HPDE6-E6E7 (cell line): ENCODE data around the gene MFSD6.

Experiments
- DNase-seq: peaks from one replicate; pipeline ENCODE4 v3.0.0; 2011; ENCODE audit warnings: missing footprints; ENCODE audit errors: extremely low spot score

MFSD6 gene

DNA sequence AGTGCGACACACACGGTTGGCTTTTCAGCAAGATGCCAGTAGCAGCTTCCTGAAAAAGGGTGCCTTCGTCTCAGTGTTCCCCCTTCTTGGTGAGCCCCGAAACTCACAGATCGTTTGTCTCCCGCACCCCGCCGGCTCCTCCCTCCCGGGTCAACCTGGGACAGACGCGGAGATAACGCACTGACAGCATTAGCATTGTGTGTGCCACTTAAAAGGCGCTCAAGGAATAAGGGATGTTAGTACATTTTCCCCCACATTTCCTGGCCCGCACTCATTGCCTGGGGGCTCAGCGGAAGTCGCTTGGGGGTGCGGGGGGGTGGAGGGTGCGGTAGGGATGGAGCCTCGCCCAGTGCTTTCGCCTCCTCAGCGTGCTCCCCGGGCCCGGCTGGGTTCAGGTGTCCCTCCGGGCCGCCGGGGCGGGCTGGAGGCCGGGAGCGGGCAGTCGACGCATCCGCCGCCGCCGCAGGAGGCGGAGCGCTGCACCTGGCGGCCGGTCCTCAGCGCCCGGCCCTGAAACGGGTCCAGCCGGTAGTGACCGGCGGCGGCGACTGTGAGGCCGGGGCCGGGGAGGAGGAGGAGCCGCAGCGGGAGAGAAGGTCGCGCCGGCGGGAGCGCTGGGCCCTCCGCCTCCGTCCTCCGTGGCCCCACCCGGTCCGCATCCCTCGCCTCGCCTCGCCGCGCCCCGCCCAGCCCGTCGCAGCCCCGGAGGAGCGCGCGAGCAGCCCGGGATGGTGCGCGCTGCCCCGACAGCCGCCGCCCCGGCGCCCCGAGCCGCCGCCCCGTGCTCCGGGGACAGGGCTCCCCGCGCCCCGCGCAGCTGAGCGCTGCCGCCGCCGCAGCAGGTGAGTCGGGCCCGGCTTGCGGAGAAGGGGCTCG lies at the start of gene MFSD6:
Gene MFSD6 (plus strand): TSS at position 694 of the 876 bp plus-strand sequence. CDS start 27,675 bp downstream, outside the sequence.
- peak; percentile 23 for DNase-seq

DNA sequence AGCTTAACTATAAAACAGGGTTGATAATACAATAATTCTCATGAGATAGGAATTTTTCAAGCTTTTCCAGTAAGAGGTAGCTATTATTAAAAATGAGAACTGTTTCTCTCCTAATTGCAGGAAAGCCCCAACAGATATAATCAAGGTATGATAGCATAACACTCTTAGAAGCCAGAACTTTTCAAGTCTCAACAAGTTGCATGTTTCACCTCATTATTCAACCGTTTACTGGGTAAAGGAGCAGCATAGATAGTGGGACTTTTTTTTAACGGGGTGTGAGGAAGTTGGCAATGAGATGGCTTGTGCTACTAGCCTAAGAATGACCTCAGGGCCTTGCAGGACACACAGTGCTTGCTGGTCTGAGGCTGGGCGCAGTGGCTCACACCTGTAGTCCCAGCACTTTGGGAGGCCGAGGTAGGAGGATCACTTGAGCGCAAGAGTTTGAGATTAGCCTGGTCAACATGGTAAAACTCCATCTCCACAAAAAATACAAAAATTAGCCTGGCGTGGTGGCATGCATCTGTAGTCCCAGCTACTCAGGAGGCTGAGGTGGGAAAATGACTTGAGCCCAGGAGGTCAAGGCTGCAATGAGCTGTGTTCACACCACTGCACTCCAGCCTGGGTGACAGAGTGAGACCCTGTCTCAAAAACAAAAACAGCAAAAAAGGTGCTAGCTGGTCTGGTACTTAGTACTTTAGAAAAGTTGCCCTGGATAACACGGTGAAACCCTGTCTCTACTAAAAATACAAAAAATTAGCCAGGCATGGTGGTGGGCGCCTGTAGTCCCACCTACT lies 49.3 kb upstream of the MFSD6 start:
- peak; percentile 66 for DNase-seq

DNA sequence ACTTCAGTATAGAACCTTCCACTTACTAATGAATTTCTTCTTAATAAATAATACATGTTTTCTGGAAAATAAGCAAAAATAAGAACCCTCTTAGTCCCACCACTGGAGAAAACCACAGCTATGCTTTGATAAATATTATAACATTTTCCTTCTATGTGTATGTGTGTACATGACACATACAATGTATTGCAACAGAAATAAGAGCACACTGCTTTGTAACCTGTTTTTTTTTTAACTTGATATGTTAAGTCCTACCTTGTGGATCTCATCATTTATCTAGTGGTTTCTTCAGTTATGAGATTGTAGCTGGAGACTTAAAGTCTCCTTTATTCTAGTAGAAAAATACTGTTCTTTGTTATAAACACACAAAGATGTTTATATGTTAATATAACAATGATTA lies 47.6 kb upstream of the MFSD6 start:
- DNase-seq = no peak

DNA sequence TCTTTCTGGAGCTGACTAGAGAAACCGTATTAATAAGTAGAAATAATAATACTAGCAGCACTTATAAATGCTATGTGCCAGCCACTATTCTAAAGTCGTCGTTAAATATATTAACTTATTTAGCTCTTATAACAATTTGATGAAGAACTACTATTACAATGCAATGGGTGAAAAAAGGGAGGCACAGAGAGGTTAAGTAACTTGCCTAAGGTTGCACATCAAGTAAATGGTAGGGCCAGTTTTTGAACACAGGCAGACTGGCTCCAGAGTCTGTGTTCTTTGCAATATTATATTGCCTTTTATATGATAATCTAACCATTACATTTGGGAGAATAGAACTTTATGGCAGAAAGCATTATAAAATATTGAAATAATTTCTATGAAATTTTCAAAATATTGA lies 47.2 kb upstream of the MFSD6 start:
- DNase-seq = no peak

DNA sequence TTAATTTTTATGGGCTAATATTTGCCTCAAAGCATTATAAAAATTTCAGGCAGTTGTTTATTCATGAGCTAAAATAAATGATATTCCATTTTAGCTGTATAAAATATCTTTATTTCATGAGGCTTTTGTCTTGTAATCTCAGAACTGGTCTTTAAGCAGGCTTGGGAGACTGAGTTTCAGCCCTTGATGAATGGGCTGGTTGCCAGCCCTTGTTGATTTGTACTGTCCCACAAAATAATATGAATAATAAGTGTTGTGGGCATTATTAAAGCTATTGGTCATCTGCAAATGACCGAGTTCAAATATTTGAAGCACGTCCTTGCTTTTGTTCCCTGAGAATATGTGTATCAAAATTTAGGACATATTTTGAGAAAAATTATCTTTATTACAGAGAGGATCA lies 46.6 kb upstream of the MFSD6 start:
- DNase-seq = no peak

DNA sequence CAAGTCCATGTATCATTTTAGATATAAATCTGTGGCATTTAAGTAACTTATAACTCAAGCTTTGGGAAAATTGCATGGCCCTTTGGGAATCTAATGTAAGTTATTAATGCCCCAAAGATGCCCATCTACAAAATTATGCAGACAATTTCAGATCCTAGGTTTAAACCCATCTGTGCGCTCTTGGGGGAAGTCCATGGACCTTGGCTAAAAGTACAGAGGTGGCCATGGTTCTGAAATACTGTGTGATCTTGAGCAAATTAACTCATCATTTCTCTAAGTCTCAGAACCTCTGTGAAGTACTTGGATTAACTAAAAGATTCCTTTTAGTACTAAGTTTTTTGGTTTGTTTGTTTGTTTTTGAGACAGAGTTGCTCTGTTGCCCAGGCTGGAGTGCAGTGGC lies 45.3 kb upstream of the MFSD6 start:
- DNase-seq = no peak

DNA sequence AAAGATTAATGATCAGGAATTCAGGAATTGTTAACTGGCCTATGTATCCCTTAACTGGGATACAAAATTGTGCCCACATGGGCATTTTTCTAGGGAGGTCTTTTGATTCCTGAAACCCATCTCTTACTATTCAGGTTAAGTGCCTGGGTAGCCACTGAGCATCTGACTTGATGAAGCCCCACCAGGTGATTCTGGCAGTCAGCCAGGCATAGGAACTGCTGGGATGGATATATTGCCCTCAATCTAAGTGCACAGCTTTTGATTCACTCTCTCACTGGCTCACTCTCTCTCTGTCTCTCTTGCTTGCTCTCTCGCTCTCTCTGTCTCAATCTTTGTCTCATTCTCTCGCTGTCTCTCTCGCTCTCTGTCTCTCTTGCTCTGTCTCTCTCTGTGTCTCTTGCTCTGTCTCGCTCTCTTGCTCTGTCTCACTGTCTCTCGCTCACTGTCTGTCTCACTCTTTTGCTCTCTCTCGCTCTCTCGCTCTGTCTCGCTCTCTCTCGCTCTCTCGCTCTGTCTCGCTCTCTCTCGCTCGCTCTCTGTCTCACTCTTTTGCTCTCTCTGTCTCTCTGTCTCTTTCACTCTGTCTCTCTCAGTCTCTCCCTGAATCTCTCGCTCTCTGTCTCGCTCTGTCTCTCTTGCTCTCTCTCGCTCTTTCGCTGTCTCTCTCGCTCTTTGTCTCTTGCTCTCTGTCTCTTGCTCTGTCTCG lies 42.5 kb upstream of the MFSD6 start:
- no peak for DNase-seq

DNA sequence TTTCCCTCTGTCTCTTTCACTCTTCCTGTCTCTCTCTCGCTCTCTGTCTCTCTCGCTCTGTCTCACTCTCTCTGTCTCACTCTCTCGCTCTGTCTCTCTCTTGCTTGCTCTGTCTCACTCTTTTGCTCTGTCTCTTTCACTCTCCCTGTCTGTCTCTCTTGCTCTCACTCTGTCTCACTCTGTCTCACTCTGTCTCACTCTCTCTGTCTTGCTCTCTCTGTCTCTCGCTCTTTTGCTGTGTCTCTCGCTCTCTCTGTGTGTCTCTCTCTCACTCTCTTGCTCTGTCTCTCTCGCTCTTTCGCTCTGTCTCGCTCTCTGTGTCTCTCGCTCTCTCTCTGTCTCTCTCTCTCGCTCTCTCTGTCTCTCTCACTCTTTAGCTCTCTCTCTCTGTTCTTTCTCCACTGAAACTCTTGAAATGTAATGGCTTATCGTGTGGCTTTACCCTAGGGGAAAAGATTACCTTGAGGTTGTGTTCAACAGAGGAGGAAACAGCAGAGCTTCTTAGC lies 41.9 kb upstream of the MFSD6 start:
- no peak for DNase-seq

DNA sequence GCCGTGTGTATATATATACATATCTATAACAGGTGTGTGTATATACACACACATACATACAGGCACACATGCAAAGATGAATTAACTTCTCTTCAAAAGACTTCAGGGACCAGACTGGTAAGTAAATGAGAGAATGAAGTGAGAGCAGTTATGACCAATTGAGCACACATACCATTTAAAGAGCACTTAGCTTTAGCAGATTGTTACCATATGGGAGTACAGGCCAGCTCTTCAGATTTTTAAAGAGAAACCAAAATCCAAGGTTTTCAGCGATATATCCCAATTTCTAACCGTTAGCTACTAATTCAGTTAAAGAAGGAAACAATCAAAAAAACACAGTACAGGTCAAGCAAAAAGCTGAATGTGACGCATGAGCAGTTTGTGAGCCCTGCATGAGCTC lies 41.1 kb upstream of the MFSD6 start:
- no peak for DNase-seq

DNA sequence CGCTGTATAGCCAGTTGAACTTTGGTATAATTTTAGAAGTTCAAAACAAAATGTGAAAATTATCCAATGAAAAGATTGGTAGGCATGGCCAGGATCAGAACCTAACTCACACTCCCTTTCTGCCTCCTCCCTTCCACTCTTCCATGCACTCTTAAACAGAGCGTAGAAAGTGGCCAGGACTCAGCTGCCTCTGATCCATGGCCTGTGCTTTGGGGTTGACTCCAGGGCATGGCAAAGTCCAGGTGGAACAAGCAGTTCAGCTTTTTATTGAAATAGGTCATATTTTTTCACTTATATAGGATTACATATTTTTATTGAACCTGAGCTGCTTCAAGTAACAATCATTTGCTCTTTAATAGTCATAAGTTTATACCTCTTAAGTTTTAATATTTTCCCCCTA lies 38.5 kb upstream of the MFSD6 start:
- no peak for DNase-seq

DNA sequence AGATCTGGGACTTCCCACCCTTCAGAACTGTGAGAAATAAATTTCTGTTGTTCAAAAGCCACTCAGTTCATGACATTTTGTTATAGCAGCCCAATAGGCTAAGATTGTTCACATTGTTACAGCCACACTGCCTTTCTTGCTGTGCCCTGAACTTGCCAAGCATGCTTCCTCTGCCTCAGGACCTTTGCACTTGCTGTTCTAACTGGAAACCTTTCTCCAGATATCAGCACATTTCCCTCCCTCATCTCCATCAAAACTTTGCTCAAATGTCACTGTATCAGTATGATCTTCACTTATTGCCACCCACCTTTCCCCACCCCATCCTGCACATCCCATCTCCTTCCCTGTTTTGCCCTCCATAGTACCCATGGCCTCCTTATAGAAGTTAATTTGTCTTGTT lies 32.1 kb upstream of the MFSD6 start:
- no peak for DNase-seq

DNA sequence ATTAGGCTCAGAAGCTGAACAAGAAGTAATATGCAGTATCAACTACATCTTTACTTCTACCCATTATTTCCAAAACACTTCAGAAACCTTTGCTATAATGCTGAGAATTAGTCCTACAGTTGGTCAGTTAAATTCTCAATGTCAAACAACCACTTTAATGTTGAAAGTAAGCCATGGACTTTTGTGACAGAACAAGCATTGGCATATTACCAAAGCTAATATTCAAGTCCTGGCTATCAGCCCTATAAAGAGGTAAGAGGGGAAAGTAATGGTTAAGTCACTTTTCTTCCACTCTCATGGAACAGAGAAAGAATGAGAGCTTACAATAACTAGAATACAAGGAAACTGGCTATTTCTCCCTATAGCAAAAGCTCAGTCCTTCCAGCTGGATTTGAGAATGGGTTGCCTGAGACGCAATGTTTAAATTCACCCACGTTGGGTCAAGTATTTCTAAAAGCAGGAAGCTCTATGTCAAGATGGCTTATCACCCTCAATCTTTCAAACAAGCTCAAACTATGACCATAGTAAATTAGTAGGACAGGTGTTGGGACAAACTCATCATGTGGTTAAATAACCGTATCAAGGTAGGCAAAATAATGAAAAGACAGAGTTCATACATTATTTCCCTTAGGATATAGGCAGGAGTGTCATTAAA lies 31.4 kb upstream of the MFSD6 start:
- DNase-seq = no peak

DNA sequence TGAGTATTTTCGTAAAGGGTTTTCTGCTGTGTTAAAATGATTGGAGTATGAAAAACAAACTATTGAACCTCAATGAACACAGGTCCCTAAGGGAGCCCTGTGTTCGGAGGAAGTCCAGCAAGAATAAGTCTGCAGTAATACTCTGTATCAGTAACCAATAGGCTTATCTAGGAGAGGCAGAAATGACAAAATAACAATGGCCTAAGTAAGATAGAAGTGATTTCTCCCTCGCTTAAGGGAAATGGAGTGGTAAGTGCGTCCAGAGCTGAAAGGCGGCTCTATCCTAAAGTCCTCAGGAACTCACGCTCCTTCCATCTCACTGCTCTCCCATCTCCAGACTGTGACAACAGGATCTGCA lies 29.3 kb upstream of the MFSD6 start:
- DNase-seq = no peak

DNA sequence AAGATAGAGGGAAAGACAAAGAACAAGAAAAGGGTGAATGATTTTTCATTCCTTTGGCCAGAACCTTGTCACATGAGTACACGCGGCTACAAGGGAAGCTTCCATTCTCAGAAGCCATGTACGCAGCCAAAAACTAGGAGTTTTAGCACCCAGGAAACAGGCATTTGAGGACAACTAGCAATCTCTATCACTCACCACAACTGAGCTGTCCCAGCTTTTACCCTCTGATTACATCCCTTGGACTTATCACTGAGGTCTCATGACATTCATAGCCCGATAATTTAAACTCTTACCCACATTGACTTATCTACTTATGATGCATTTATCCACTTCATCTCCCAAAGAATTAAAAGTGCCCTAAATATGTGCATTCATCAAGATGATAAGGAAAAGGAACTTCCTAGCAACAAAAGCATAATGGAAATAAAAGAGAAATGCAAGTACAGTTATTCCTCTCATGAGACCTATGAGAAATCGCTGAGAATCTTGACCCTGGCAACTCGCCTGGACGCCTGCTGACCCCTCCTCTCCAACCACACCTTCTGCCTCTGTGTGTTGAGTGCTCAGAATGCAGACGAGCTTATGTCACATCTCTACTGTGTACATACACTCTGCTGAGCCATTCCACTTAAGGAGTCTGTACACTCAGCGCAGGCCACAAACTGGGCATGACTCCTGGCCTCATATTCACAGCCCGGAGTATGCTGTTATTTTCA lies 28.7 kb upstream of the MFSD6 start:
- no peak for DNase-seq

DNA sequence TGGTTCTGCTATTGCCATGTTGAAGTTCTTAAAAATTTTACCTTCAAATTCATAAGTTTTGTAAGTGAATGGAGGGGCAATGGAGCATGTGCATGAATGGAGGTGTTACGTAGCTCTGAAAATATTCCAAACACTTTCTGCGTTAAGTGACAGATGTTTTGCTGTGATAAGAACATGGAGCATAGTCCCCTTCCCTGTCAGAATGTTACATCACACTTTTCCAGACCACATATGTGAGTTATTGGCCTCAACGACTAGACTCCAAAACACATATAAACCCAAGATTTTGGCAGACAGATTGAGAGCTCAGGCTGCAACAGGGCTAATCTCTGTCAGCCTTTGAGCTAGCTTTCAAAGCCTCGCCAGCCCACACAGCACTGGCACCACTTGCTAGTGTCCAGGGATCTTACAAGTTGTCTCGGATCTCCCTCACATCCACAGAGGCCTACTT lies 27.2 kb upstream of the MFSD6 start:
- no peak for DNase-seq

DNA sequence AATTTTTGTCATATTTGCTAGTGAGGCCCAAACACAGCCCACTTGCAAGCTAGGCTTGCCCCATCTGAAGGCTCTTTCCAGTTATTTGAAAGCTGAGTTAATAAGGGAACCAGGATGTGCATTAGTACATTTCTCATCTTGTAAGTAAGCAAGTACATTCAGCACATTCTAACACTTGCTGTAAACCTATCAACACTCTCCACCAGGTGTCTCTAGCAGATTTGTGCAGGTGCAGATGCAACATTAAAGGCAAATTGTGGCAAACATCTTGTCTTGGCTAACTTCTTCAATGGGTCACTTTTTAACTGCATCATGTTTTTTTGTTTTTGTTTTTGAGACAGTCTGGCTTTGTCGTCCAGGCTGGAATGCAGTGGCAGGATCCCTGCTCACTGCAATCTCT lies 25.3 kb upstream of the MFSD6 start:
- peak; percentile 69 for DNase-seq

DNA sequence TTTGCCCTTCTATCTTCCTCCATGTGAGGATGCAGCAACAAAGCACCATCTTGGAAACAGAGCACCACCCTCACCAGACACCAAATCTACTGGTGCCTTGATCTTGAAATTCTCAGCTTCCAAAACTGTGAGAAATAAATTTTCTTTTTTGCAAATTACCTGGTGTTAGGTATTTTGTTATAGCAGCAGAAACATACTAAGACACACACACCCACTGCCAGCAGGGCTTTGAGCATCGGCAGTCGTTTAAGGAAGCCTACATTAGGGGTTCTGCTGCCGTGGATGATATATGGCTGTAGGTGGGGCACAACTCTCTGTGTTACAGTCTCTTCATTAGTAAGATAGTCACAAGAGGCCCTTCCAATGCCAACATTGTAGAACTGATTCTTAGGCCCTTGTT lies 20.7 kb upstream of the MFSD6 start:
- DNase-seq = no peak

DNA sequence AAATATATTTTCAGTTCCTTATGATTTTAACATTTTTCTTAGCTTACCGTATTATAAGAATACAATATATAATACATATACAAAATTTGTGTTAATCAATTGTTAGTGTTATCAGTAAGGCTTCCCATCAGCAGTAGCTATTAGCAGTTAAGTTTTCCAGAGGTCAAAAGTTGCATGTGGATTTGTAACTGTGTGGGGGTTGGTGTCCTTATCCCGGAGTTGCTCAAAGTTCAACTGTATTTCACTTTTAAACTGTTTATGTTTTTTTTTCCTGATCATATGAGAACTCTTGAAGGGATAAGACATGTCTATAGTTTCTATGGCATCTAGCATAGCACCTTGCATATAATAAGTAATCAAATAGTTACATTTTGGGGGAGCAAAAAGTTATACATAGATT lies 11.9 kb upstream of the MFSD6 start:
- DNase-seq = no peak

DNA sequence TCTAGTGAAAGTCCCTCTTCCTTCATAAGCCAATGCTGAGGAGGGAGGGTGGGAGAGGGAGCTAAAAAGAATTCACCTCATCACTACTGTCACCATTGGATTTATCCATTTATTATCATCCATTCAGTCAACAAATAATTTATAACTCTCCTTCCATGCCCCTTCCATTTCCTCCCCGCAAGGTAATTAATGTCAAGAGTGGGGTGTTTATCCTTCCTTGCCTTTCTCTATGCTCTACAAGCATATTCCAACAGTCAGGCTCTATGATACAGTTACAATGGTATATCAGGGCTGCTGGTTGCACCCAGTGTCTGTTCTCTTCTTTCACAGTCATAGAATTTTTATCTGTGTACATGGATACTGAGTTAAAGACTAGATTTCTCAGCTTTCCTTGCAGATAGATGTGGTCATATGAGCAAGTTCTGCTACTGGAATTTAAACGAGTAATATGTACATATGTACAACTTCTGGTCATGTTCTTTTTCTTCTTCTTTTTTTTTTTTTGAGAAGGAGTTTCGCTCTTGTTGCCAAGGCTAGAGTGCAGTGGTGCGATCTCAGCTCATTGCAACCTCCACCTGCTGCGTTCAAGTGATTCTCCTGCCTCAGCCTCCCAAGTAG lies 5.1 kb upstream of the MFSD6 start:
- no peak for DNase-seq

DNA sequence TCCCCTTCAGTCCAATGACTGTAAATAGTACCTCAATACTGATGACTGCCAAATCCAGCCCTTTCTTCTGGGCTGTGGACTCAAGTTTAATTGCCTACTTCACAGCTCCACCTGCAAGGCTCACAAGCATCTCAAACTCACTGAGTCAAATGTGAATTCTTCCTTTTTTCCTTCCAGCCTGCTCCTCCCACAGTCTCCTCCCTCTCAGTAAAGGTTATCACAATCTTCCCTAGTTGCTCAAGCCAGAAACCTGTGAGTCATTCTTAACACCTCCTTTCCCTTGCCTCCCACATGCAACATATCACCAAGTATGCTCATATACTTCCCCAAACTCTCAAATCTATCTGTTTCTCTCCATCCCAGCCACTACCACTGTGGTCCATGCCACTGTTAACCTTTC lies 3.7 kb upstream of the MFSD6 start:
- peak; percentile 54 for DNase-seq

DNA sequence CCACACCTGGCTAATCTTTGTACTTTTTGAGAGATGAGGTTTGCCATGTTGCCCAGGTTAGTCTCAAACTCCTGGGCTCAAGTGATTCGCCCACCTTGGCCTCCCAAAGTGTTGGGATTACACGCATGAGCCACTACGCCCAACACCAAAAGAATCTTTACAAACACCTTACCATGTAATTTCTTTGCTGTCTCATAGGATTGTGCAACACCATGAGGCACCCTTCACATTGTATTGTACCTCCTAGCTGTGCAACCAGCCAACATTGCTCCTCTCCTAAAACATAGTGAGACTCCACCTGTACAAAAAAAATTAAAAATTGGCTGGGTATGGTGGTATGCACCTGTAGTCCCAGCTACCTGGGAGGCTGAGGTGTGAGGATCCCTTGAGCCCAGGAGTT lies 3.1 kb upstream of the MFSD6 start:
- DNase-seq = no peak
